H1 (cell line): ENCODE measurements around the gene DHRS7C. TPM values are rescaled to one million over a fixed set of nuclear protein-coding genes. Genes with fewer than 3 reads are reported as not detected.

Source experiments
- CTCF ChIA-PET: fragments of 300-600 bp; sonication (Branson Sonifier 250); formaldehyde crosslinking; loops from one replicate; lab custom pipeline; 2021; ENCODE audit not compliant: partially characterized antibody; lab: Charles Lee
- POLR2A ChIA-PET: fragments of 300-600 bp; sonication (Branson Sonifier 250); formaldehyde crosslinking; loops from one replicate; lab custom pipeline; 2021; ENCODE audit warnings: inconsistent platforms; ENCODE audit not compliant: partially characterized antibody; lab: Charles Lee
- DNase-seq, 2 experiments: peaks; one replicate each; pipeline versions ENCODE4 v3.0.0 to v3.0.0-alpha.2; 2010 to 2022; ENCODE audit warnings: low spot score in 2 of 2, low read depth in 1 of 2, mixed read lengths in 1 of 2
- FAIRE-seq: peaks from 2 replicates; lab custom pipeline; 2011; peaks lifted over from hg19 to GRCh38; lab: Jason Lieb, UNC
- H2AFZ ChIP-seq: 2 replicates; pipeline ENCODE4 v1.8.1; 2012; ENCODE audit warnings: low read length, inconsistent platforms
- H2AK5ac ChIP-seq: 2 replicates; pipeline ENCODE4 v1.6.1; 2013; ENCODE audit warnings: low read depth, low read length
- H2BK120ac ChIP-seq: replicated peaks from 2 replicates; pipeline ENCODE3; 2013; ENCODE audit warnings: low read depth, low read length, inconsistent platforms
- H2BK12ac ChIP-seq: 2 replicates; pipeline ENCODE4 v1.6.1; 2013; ENCODE audit warnings: low read depth, low read length
- H2BK15ac ChIP-seq: 2 replicates; pipeline ENCODE4 v1.6.1; 2013; ENCODE audit warnings: low read length
- H2BK20ac ChIP-seq: 2 replicates; pipeline ENCODE4 v1.6.1; 2013; ENCODE audit warnings: low read length
- H2BK5ac ChIP-seq: 2 replicates; pipeline ENCODE4 v1.6.1; 2013; ENCODE audit warnings: low read depth, low read length
- H3K14ac ChIP-seq: 2 replicates; pipeline ENCODE4 v1.6.1; 2013; ENCODE audit warnings: inconsistent platforms; ENCODE audit not compliant: insufficient read length
- H3K18ac ChIP-seq: 2 replicates; pipeline ENCODE4 v1.6.1; 2013; ENCODE audit warnings: low read length; ENCODE audit errors: extremely low read depth
- H3K23ac ChIP-seq: 2 replicates; pipeline ENCODE4 v1.6.1; 2013; ENCODE audit warnings: inconsistent platforms; ENCODE audit not compliant: insufficient read length
- H3K23me2 ChIP-seq: 2 replicates; pipeline ENCODE4 v1.6.1; 2013; ENCODE audit warnings: low read depth, low read length
- H3K27ac ChIP-seq: 2 replicates; pipeline ENCODE4 v1.6.1; 2011; ENCODE audit warnings: low read depth, low read length, inconsistent platforms
- H3K27me3 ChIP-seq, 4 experiments: replicated peaks in 1 of 4; 1 replicate in 1 of 4; 2 replicates in 3 of 4; pipeline versions ENCODE4 v1.6.1 to v1.8.1; 2011 to 2013; ENCODE audit warnings: low read length in 3 of 4, mild to moderate bottlenecking in 3 of 4, inconsistent platforms in 2 of 4, mixed read lengths in 2 of 4, moderate library complexity in 1 of 4; ENCODE audit not compliant: control insufficient read depth in 3 of 4, insufficient read depth in 3 of 4; ENCODE audit errors: extremely low read depth in 1 of 4
- H3K36me3 ChIP-seq, 4 experiments: 2 replicates each; pipeline versions ENCODE4 v1.6.1 to v1.8.1; 2011 to 2013; ENCODE audit warnings: mild to moderate bottlenecking in 4 of 4, low read length in 3 of 4, moderate library complexity in 2 of 4, control low read depth in 1 of 4, inconsistent platforms in 1 of 4; ENCODE audit not compliant: insufficient read depth in 4 of 4, control insufficient read depth in 2 of 4
- H3K4ac ChIP-seq: replicated peaks from 2 replicates; pipeline ENCODE3; 2013; ENCODE audit warnings: low read length, low read depth, mixed read lengths, inconsistent platforms; ENCODE audit not compliant: insufficient read length
- H3K4me1 ChIP-seq, 4 experiments: replicated peaks in 1 of 4; 1 replicate in 1 of 4; 2 replicates in 3 of 4; pipeline versions ENCODE4 v1.6.1 to v1.8.1; 2011 to 2013; ENCODE audit warnings: low read length in 3 of 4, inconsistent platforms in 2 of 4, mixed read lengths in 1 of 4; ENCODE audit not compliant: insufficient read depth in 4 of 4, control insufficient read depth in 3 of 4
- H3K4me2 ChIP-seq, 2 experiments: 2 replicates each; pipeline versions ENCODE4 v1.6.1 to v1.8.1; 2011 to 2013; ENCODE audit warnings: low read depth in 2 of 2, low read length in 2 of 2, control low read depth in 1 of 2, inconsistent platforms in 1 of 2, mild to moderate bottlenecking in 1 of 2; ENCODE audit not compliant: insufficient read depth in 1 of 2
- H3K4me3 ChIP-seq, 4 experiments: fragments of 200-600, 300-600 bp in 1 of 4; sonication (generic), shearing (Covaris generic), sonication (Bioruptor Twin) in 1 of 4; 2 replicates each; pipeline versions ENCODE4 v1.5.1 to v1.8.1; 2011 to 2016; ENCODE audit warnings: low read length in 4 of 4, low read depth in 3 of 4, control low read depth in 2 of 4, inconsistent platforms in 2 of 4, mild to moderate bottlenecking in 2 of 4, mixed read lengths in 1 of 4, moderate library complexity in 1 of 4; ENCODE audit not compliant: insufficient read depth in 2 of 4; ENCODE audit errors: extremely low read depth in 1 of 4
- H3K56ac ChIP-seq: replicated peaks from 2 replicates; pipeline ENCODE3; 2013; ENCODE audit warnings: low read depth, mild to moderate bottlenecking, mixed read lengths, low read length, inconsistent platforms; ENCODE audit not compliant: insufficient read length
- H3K79me1 ChIP-seq: 2 replicates; pipeline ENCODE4 v1.6.1; 2013; ENCODE audit warnings: low read depth, low read length, control low read depth
- H3K79me2 ChIP-seq, 2 experiments: 2 replicates each; pipeline versions ENCODE4 v1.6.1 to v1.8.1; 2012 to 2013; ENCODE audit warnings: low read length in 2 of 2, mild to moderate bottlenecking in 2 of 2, inconsistent platforms in 1 of 2; ENCODE audit not compliant: insufficient read depth in 2 of 2, control insufficient read depth in 1 of 2
- H3K9ac ChIP-seq, 4 experiments: replicated peaks in 1 of 4; 1 replicate in 1 of 4; 2 replicates in 3 of 4; pipeline versions ENCODE4 v1.6.1 to v1.8.1; 2011 to 2013; ENCODE audit warnings: low read depth in 3 of 4, low read length in 3 of 4, control low read depth in 2 of 4, mild to moderate bottlenecking in 2 of 4, moderate library complexity in 2 of 4, inconsistent platforms in 1 of 4; ENCODE audit errors: extremely low read depth in 1 of 4
- H3K9me3 ChIP-seq, 2 experiments: 2 replicates each; pipeline versions ENCODE4 v1.6.1 to v1.8.1; 2012 to 2013; ENCODE audit warnings: mild to moderate bottlenecking in 2 of 2, moderate library complexity in 2 of 2, control low read depth in 1 of 2, inconsistent platforms in 1 of 2, low read depth in 1 of 2, low read length in 1 of 2, mixed read lengths in 1 of 2; ENCODE audit not compliant: insufficient read depth in 2 of 2
- H4K20me1 ChIP-seq, 2 experiments: replicated peaks in 1 of 2; 2 replicates each; pipeline versions ENCODE3 to v1.8.1; 2011 to 2013; ENCODE audit warnings: inconsistent platforms in 2 of 2, low read length in 2 of 2, mild to moderate bottlenecking in 1 of 2; ENCODE audit not compliant: insufficient read depth in 2 of 2, control insufficient read depth in 1 of 2
- H4K5ac ChIP-seq: 2 replicates; pipeline ENCODE4 v1.6.1; 2013; ENCODE audit warnings: low read length, low read depth, mixed read lengths, inconsistent platforms; ENCODE audit not compliant: insufficient read length
- H4K8ac ChIP-seq: 2 replicates; pipeline ENCODE4 v1.8.0; 2013; ENCODE audit warnings: mild to moderate bottlenecking, moderate library complexity, low read length, inconsistent platforms; ENCODE audit not compliant: insufficient read depth; ENCODE audit errors: extremely low read depth
- H4K91ac ChIP-seq: replicated peaks from 2 replicates; pipeline ENCODE3; 2013; ENCODE audit warnings: low read length, mixed read lengths, inconsistent platforms; ENCODE audit not compliant: insufficient read length
- CBX8 ChIP-seq: fragments of 300-800, 300-1000 bp; sonication (generic); IDR thresholded peaks from 2 replicates; pipeline ENCODE4 v1.7.1; 2016; ENCODE audit warnings: low read depth, low read length, borderline replicate concordance
- CTBP2 ChIP-seq: IDR thresholded peaks from 2 replicates; pipeline ENCODE4 v1.7.0; 2011; ENCODE audit warnings: borderline replicate concordance, mild to moderate bottlenecking, moderate library complexity, mixed read lengths, low read length; ENCODE audit not compliant: insufficient read depth, insufficient read length
- GTF2F1 ChIP-seq: IDR thresholded peaks from 2 replicates; pipeline ENCODE4 v1.6.1; 2012; ENCODE audit warnings: low read depth, low read length, improper control_type of control experiment, borderline replicate concordance
- HDAC2 ChIP-seq, 2 experiments: fragments of 300-600 bp in 1 of 2; sonication (generic) in 1 of 2; IDR thresholded peaks; 2 replicates each; pipeline ENCODE4 v1.6.1; 2011 to 2012; ENCODE audit warnings: low read depth in 2 of 2, low read length in 2 of 2, mild to moderate bottlenecking in 2 of 2, moderate library complexity in 2 of 2, borderline replicate concordance in 1 of 2, inconsistent platforms in 1 of 2
- JUN ChIP-seq: IDR thresholded peaks from 2 replicates; pipeline ENCODE4 v1.6.1; 2011; ENCODE audit warnings: low read depth, mild to moderate bottlenecking, improper control_type of control experiment, low read length
- NRF1 ChIP-seq: IDR thresholded peaks from 2 replicates; pipeline ENCODE4 v1.6.1; 2011; ENCODE audit warnings: mild to moderate bottlenecking, low read depth, low read length, improper control_type of control experiment
- POLR2A ChIP-seq, 2 experiments: IDR thresholded peaks; 1 replicate in 1 of 2; 2 replicates in 1 of 2; pipeline ENCODE4 v1.6.1; 2011; ENCODE audit warnings: low read depth in 2 of 2, low read length in 2 of 2, mild to moderate bottlenecking in 2 of 2; ENCODE audit errors: control extremely low read depth in 1 of 2
- RBBP5 ChIP-seq: IDR thresholded peaks from 2 replicates; pipeline ENCODE4 v1.7.1; 2012; ENCODE audit warnings: low read depth, mild to moderate bottlenecking, inconsistent platforms, low read length, moderate library complexity, borderline replicate concordance
- SIX5 ChIP-seq: IDR thresholded peaks from 2 replicates; pipeline ENCODE4 v1.6.1; 2011; ENCODE audit warnings: mild to moderate bottlenecking, low read depth, low read length
- WGBS, 2 experiments: shearing (Covaris generic) in 1 of 2; methylation state at CpG; one replicate each; pipeline versions ENCODE4 v1.1.6 to v1.1.7; 2013 to 2015; ENCODE audit warnings: low lambda C conversion rate in 2 of 2, mixed read lengths in 2 of 2, inconsistent platforms in 1 of 2, low coverage in 1 of 2, missing lambda C conversion rate in 1 of 2; ENCODE audit not compliant: insufficient replicate concordance in 2 of 2, insufficient coverage in 1 of 2, insufficient read length in 1 of 2; ENCODE audit errors: extremely low coverage in 1 of 2, missing lambda C conversion rate in 1 of 2; 5-methylcytosine and 5-hydroxymethylcytosine counted together
- polyA plus RNA-seq, 7 experiments: library from polyadenylated mRNA; depleted of rRNA in 3 of 7; stranded (reverse) in 5 of 7; unstranded in 2 of 7; fragments of >200 nt in 5 of 7; fragments of 200-250 nt in 2 of 7; gene quantifications; 1 replicate in 5 of 7; 2 replicates in 1 of 7; 4 replicates in 1 of 7; pipeline versions ENCODE4 v1.2.1 to v1.2.3, GENCODE V29; 2011 to 2013; ENCODE audit warnings: missing spikeins in 2 of 7, mixed read lengths in 2 of 7
- total RNA-seq: library from RNA; stranded (reverse); fragmentation: NEBNext Ultra II Directional; extraction: Animal tissue kit (Norgen Biotek cat#: 25700); gene quantifications from 2 replicates; pipeline ENCODE4 v1.2.1, GENCODE V29; 2021
- TF ChIP-seq, protein P1 (sequence below), 3 experiments: IDR thresholded peaks; 1 replicate in 2 of 3; 2 replicates in 1 of 3; pipeline versions ENCODE4 v1.5.1 to v1.6.1; 2011; ENCODE audit warnings: low read length in 3 of 3, mild to moderate bottlenecking in 3 of 3, inconsistent platforms in 2 of 3, low read depth in 1 of 3, moderate library complexity in 1 of 3; ENCODE audit not compliant: insufficient read depth in 1 of 3; ENCODE audit errors: control extremely low read depth in 1 of 3
- TF ChIP-seq, protein P2 (sequence below): IDR thresholded peaks from 2 replicates; pipeline ENCODE4 v1.6.1; 2012; ENCODE audit warnings: inconsistent platforms

Gene DHRS7C
- total and polyA plus RNA-seq, 2 of the 8 experiments (the other 6 are each of a cell fraction or from before 2014, with no cell fraction given): not detected

- Histone ChIP-seq H2BK20ac (no peak overlapping the region), H3K4me1 (no peaks in the 10 kb centered on the region), H2BK15ac (no peak overlapping the region), H3K4me3 (no peak overlapping the region), H4K5ac (no peak overlapping the region), H2AK5ac (no peak overlapping the region), H2BK5ac (no peak overlapping the region), H3K56ac (no peak overlapping the region), H2BK12ac (no peak overlapping the region), H3K18ac (no peak overlapping the region), H3K9me3 (peaks cover 5 to 6% of the 10 kb centered on the region in 2 experiments; a peak in 3 of 4 replicates), H3K23me2 (no peaks in the 10 kb centered on the region), H4K20me1 (peaks cover 0 to 2% of the 10 kb centered on the region in 2 experiments), H3K4ac (no peak overlapping the region), H4K91ac (no peak overlapping the region), H3K36me3 (peaks cover 0 to 3% (median 0%) of the 10 kb centered on the region in 4 experiments; a peak in 1 of 8 replicates), H3K27ac (no peak overlapping the region), H3K79me1 (no peaks in the 10 kb centered on the region; the same call in 1 of the 2 replicates), H3K4me2 (no peak overlapping the region), H3K79me2 (no peaks in the 10 kb centered on the region), H2BK120ac (no peak overlapping the region), H2AFZ (no peak overlapping the region), H3K23ac (no peak overlapping the region), H3K14ac (no peak overlapping the region), H3K9ac (no peak overlapping the region), H4K8ac (no peak overlapping the region), H3K27me3 (no peaks in the 10 kb centered on the region)
- no peak for FAIRE-seq
- no peak for DNase-seq
- CTCF ChIA-PET: interaction anchor here (0.9 to 5.3 kb wide), 10 partner anchors 9 to 202 kb away, joined by 3 to 20 read pairs (median 4); partner anchors contain the start of gene CFAP52
- POLR2A ChIA-PET: no interaction called here
- WGBS, 2 experiments: 93% methylated on average over 6 of the region's 6 CpGs; no CpG with 5 or more reads in 1 of the 2 experiments
- TF ChIP-seq POLR2A (IDR thresholded peaks at IDR 0.05; ENCODE audit: control extremely low read depth in 1 of 2, low read depth in 2 of 2, low read length in 2 of 2): no peak
- TF ChIP-seq JUN: no peak
- no peak for TF ChIP-seq NRF1
- no peak for TF ChIP-seq SIX5
- no peak for TF ChIP-seq CTBP2
- TF ChIP-seq, protein P1, sequence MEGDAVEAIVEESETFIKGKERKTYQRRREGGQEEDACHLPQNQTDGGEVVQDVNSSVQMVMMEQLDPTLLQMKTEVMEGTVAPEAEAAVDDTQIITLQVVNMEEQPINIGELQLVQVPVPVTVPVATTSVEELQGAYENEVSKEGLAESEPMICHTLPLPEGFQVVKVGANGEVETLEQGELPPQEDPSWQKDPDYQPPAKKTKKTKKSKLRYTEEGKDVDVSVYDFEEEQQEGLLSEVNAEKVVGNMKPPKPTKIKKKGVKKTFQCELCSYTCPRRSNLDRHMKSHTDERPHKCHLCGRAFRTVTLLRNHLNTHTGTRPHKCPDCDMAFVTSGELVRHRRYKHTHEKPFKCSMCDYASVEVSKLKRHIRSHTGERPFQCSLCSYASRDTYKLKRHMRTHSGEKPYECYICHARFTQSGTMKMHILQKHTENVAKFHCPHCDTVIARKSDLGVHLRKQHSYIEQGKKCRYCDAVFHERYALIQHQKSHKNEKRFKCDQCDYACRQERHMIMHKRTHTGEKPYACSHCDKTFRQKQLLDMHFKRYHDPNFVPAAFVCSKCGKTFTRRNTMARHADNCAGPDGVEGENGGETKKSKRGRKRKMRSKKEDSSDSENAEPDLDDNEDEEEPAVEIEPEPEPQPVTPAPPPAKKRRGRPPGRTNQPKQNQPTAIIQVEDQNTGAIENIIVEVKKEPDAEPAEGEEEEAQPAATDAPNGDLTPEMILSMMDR (IDR thresholded peaks at IDR 0.05; ENCODE audit: control extremely low read depth in 1 of 3, insufficient read depth in 1 of 3, low read depth in 1 of 3, low read length in 3 of 3): no peak
- TF ChIP-seq GTF2F1: no peak
- no peak for TF ChIP-seq HDAC2 (IDR thresholded peaks at IDR 0.05; ENCODE audit: borderline replicate concordance in 1 of 2, low read depth in 2 of 2, low read length in 2 of 2)
- TF ChIP-seq, protein P2, sequence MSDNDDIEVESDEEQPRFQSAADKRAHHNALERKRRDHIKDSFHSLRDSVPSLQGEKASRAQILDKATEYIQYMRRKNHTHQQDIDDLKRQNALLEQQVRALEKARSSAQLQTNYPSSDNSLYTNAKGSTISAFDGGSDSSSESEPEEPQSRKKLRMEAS: no peak
- TF ChIP-seq RBBP5: no peak
- no peak for TF ChIP-seq CBX8
Observed at GRCh38 chr17:9726291-9726690, 65.1 kb downstream of the DHRS7C start.
